ENCODE measurements around the gene PTPRM.

- TF ChIP-seq CTCF (conservative IDR thresholded peaks at IDR 0.05; ENCODE audit: low read depth, low read length): no peak
- no peak for TF ChIP-seq POLR2A (IDR thresholded peaks at IDR 0.05; ENCODE audit: low read depth, low read length)
- peak; percentile 23; the same call in 1 of the 2 replicates for TF ChIP-seq MAFK (IDR thresholded peaks at IDR 0.05; ENCODE audit: low read depth, low read length)
- TF ChIP-seq FOS (IDR thresholded peaks at IDR 0.05; ENCODE audit: low read depth, low read length): peak; percentile 94
- no peak for TF ChIP-seq NFE2L2 (IDR thresholded peaks at IDR 0.05; ENCODE audit: low read depth, low read length)
- no peak for TF ChIP-seq RAD21 (IDR thresholded peaks at IDR 0.05; ENCODE audit: low read length)
- no peak for TF ChIP-seq MAZ (IDR thresholded peaks at IDR 0.05; ENCODE audit: borderline replicate concordance, low read depth, low read length)
- TF ChIP-seq CEBPB (IDR thresholded peaks at IDR 0.05; ENCODE audit: low read depth, low read length): peak; percentile 46; the same call in 1 of the 2 replicates
- no peak for TF ChIP-seq RCOR1 (IDR thresholded peaks at IDR 0.05; ENCODE audit: insufficient replicate concordance, low read length)
- no peak for TF ChIP-seq CHD1 (IDR thresholded peaks at IDR 0.05; ENCODE audit: low read depth, low read length)
- TF ChIP-seq MXI1 (IDR thresholded peaks at IDR 0.05; ENCODE audit: borderline replicate concordance, low read depth, low read length): no peak
Observed at GRCh38 chr18:7904529-7904928, 337.4 kb downstream of the PTPRM start.
